Brain pericyte (primary cell): ENCODE results near the gene SCNN1B.
"Not testable (repeated sequence)": the region's sequence is repeated elsewhere in the genome, so short reads cannot be mapped to it uniquely, and the experiment has no call there.

Experiments used
- DNase-seq: peaks from one replicate; pipeline ENCODE4 v3.0.0-alpha.2; 2012; ENCODE audit warnings: low read depth, low spot score

The SCNN1B gene

DNA sequence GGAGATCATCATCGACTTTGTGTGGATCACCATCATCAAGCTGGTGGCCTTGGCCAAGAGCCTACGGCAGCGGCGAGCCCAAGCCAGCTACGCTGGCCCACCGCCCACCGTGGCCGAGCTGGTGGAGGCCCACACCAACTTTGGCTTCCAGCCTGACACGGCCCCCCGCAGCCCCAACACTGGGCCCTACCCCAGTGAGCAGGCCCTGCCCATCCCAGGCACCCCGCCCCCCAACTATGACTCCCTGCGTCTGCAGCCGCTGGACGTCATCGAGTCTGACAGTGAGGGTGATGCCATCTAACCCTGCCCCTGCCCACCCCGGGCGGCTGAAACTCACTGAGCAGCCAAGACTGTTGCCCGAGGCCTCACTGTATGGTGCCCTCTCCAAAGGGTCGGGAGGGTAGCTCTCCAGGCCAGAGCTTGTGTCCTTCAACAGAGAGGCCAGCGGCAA is 78.4 kb downstream of the SCNN1B start:
- DNase-seq: no peak

DNA sequence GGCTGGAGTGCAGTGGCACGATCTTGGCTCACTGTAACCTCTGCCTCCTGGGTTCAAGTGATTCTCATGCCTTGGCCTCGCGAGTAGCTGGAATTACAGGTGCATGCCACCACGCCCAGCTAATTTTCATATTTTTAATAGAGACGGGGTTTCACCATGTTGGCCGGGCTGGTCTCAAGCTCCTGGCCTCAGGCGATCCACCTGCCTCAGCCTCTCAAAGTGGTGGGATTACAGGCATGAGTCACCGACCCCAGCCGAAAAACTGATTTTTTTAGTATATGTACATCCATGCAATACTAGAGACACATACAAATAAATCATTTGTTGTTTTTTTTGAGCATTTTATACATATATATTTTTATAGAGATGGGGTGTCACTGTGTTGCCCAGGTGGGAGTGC is 79.6 kb downstream of the SCNN1B start:
- DNase-seq: not testable (repeated sequence)

DNA sequence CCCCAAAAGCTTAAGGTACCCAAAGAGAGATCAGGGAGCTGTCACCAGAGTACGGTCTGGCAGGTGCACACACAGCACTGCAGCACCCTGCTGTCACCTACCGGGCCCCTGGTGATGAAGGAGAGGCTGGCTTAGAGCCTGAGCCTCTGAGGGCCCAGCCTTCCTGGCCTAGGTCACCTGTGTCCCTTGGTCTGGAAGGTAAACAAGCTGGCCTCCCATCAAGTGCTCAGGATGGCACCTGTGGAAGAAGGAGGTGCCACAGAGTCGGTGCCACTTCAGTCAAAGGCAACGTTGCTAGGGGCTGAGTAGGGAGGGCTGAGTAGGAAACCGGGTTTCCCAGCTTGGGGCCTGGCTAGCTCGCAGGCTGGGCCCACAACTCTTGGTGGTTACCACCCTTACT is 80.2 kb downstream of the SCNN1B start:
- DNase-seq: no peak

- no peak for DNase-seq
Measured at GRCh38 chr16:23383881-23384280, 81.8 kb downstream of the SCNN1B start.

GRCh38 chr16:23384878-23385277 is 82.8 kb downstream of the SCNN1B start:
- DNase-seq: no peak

DNA sequence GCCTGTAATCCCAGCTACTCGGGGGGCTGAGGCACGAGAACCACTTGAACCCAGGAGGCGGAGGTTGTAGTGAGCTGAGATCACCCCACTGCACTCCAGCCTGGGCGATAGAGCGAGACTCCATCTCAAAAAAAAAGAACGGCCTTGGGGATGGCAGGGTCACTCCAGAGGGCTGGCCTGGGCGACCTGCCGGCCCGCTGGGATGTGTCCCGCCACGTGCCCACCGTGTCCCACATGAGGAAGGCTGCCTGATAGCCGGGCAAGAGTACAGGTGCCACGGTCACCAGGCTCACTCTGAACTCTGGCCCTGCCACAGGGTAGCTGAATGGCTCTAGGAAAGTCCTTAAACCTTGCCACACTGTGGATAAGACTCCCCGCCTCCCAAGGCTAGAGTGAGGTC is 83.3 kb downstream of the SCNN1B start:
- DNase-seq: no peak

DNA sequence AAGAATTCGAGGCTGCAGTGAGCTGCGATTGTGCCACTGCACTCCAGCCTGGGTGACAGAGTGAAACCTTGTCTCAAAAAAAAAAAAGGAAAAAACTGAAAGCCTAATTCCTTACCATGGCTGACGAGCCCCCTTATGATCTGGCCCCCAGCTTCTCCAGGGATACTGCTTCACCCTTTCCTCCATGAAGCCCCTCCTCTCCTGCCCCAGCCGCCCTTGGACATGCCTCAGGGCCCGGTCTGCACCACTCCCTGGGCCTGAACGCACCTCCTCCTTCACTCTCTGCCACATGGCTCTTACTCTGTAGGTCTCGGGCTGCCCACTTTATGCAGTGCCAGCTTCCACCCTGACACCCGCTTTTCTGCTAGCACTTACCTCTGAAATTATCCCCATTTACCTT is 85.6 kb downstream of the SCNN1B start:
- no peak for DNase-seq

- no peak for DNase-seq
Measured at GRCh38 chr16:23388786-23389185, 86.7 kb downstream of the SCNN1B start.

- no peak for DNase-seq
Measured at GRCh38 chr16:23389201-23389600, 87.1 kb downstream of the SCNN1B start.

DNA sequence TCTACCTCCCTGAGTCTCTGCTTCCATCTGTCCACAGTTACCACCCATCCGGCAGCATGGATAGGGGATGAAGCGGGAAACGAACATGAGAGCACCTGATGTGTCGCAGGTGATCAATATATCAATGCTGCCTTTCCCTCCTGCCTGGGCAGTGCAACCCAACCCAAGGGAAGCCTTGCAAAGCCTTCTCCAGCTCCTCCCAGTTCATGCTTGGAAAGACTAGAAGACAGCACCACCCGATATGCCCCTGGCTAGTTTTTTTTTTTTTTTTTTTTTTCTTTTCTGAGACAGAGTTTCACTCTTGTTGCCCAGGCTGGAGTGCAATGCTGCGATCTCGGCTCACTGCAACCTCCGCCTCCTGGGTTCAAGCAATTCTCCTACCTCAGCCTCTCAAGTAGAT is 87.8 kb downstream of the SCNN1B start:
- not testable (repeated sequence) for DNase-seq

GRCh38 chr16:23391381-23392222 is 89.5 kb downstream of the SCNN1B start:
- no peak for DNase-seq

DNA sequence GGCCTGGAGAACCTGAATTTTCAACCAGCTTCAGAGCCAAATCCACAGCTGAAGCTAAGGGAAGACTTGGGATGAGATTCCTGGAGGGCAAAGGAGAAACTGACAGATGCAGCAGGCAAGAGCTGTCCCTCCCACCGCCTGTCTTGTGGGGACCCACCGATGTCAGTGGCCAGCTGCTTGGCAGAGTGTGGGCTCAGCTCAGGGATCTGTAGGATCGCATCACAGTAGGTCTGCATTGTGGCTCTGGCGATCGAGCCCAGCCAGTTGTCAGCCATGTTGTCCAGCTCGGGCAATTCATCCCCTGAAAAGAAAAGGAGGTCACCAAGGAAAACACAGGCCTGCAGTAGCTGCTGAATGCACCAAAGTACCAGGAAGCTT is 90.1 kb downstream of the SCNN1B start:
- DNase-seq: no peak

- DNase-seq: no peak
Measured at GRCh38 chr16:23394141-23394831, 92.2 kb downstream of the SCNN1B start.

- DNase-seq: no peak
Measured at GRCh38 chr16:23395732-23396131, 93.6 kb downstream of the SCNN1B start.

- no peak for DNase-seq
Measured at GRCh38 chr16:23397464-23397863, 95.4 kb downstream of the SCNN1B start.

GRCh38 chr16:23398987-23399805 is 97.1 kb downstream of the SCNN1B start:
- DNase-seq: no peak

- DNase-seq: not testable (repeated sequence)
Measured at GRCh38 chr16:23400447-23400846, 98.3 kb downstream of the SCNN1B start.

- no peak for DNase-seq
Measured at GRCh38 chr16:23401139-23401538, 99.0 kb downstream of the SCNN1B start.

GRCh38 chr16:23402100-23402499 is 100.0 kb downstream of the SCNN1B start:
- DNase-seq: no peak

DNA sequence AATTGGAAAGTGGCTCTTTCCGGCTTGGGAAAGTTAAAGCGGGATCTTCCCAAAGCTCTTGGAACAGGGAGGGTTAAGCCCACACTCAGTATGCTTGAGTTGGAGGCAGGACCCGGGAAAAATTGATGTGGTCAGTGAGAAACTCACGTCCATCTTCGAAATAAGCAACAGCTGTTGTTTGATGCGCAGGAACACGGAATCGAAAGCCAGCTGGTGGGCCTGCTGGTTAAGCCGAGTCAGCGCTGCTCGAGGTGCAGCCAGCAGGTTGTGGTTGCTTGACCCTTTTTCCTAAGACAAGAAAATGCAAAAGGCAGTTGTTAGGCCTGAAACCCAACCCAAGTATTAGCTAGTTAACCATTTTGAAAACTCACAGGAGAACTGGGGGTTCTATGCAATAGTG is 101.4 kb downstream of the SCNN1B start:
- no peak for DNase-seq

GRCh38 chr16:23406024-23406423 is 103.9 kb downstream of the SCNN1B start:
- no peak for DNase-seq

GRCh38 chr16:23406546-23407240 is 104.6 kb downstream of the SCNN1B start:
- no peak for DNase-seq
